ENCODE results near the gene OSR1. TPM values are rescaled to one million over a fixed set of nuclear protein-coding genes. Genes with fewer than 3 reads are reported as not detected.
"Not testable (repeated sequence)": the region's sequence is repeated elsewhere in the genome, so short reads cannot be mapped to it uniquely, and the experiment has no call there.

The OSR1 gene
- total and polyA plus RNA-seq, 4 donors: 0.14 to 0.70 (median 0.17) TPM; not detected in 1

DNA sequence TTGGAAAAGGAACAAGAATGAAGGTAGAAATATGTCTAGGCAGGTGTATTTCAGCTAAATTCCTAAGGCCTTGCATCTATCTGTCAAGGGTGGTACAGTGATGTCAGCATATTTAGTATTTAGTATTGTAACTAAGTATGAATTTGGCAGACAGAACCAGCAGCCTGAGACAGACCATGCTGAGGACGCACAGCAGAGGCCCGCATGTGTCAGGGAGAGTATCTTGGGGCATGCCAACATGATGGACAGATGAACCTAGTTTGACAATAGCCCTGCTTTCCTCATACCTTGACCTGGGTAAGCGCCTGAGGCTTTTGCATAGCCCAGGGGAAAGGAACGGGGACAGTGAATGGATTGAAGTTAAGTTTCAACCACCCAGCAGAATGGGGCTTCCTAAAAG lies 33.8 kb upstream of the OSR1 start:
- no peak for DNase-seq (ENCODE audit: low spot score)
- Histone ChIP-seq H3K27me3 (ENCODE audit: control insufficient read depth in 4 of 4, insufficient read depth in 4 of 4, low read length in 3 of 4) (no peaks in the 10 kb centered on the region), H3K4me3 (ENCODE audit: low read depth in 1 of 3, low read length in 3 of 3) (no peak overlapping the region), H3K36me3 (ENCODE audit: control insufficient read depth in 4 of 4, insufficient read depth in 3 of 4, low read depth in 1 of 4, low read length in 3 of 4) (no peaks in the 10 kb centered on the region), H3K27ac (ENCODE audit: low read depth in 1 of 2, low read length in 2 of 2) (no peak overlapping the region), H3K9me3 (ENCODE audit: control insufficient read depth in 4 of 4, low read length in 3 of 4) (no peaks in the 10 kb centered on the region), H3K9ac (ENCODE audit: low read depth in 1 of 2, low read length in 2 of 2) (no peak overlapping the region), H3K4me1 (ENCODE audit: control insufficient read depth in 4 of 4, insufficient read depth in 4 of 4, low read length in 3 of 4) (no peaks in the 10 kb centered on the region)
- TF ChIP-seq, protein P1, sequence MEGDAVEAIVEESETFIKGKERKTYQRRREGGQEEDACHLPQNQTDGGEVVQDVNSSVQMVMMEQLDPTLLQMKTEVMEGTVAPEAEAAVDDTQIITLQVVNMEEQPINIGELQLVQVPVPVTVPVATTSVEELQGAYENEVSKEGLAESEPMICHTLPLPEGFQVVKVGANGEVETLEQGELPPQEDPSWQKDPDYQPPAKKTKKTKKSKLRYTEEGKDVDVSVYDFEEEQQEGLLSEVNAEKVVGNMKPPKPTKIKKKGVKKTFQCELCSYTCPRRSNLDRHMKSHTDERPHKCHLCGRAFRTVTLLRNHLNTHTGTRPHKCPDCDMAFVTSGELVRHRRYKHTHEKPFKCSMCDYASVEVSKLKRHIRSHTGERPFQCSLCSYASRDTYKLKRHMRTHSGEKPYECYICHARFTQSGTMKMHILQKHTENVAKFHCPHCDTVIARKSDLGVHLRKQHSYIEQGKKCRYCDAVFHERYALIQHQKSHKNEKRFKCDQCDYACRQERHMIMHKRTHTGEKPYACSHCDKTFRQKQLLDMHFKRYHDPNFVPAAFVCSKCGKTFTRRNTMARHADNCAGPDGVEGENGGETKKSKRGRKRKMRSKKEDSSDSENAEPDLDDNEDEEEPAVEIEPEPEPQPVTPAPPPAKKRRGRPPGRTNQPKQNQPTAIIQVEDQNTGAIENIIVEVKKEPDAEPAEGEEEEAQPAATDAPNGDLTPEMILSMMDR (IDR thresholded peaks at IDR 0.05; ENCODE audit: low read depth, low read length, missing input control): no peak
- TF ChIP-seq RXRA (IDR thresholded peaks at IDR 0.05) (no peak), SP1 (IDR thresholded peaks at IDR 0.05) (no peak), JUND (IDR thresholded peaks at IDR 0.05) (no peak), HNF4G (IDR thresholded peaks at IDR 0.05) (no peak)
- WGBS: 97% methylated on average over 4 of the region's 4 CpGs

GRCh38 chr2:19389469-19389868 lies 31.0 kb upstream of the OSR1 start:
- not testable (repeated sequence) for H3K4me1 ChIP-seq (ENCODE audit: control insufficient read depth in 4 of 4, insufficient read depth in 4 of 4, low read length in 3 of 4); H3K27me3 ChIP-seq (ENCODE audit: control insufficient read depth in 4 of 4, insufficient read depth in 4 of 4, low read length in 3 of 4); H3K9me3 ChIP-seq (ENCODE audit: control insufficient read depth in 4 of 4, low read length in 3 of 4); DNase-seq (ENCODE audit: low spot score); H3K9ac ChIP-seq (ENCODE audit: low read depth in 1 of 2, low read length in 2 of 2); H3K4me3 ChIP-seq (ENCODE audit: low read depth in 1 of 3, low read length in 3 of 3); H3K27ac ChIP-seq (ENCODE audit: low read depth in 1 of 2, low read length in 2 of 2); H3K36me3 ChIP-seq (ENCODE audit: control insufficient read depth in 4 of 4, insufficient read depth in 3 of 4, low read depth in 1 of 4, low read length in 3 of 4)
- 83% methylated on average over 7 of the region's 7 CpGs for WGBS

GRCh38 chr2:19380532-19380931 lies 22.1 kb upstream of the OSR1 start:
- peaks cover 0 to 4% (median 0%) of the 10 kb centered on the region in 4 donors for H3K9me3 ChIP-seq (ENCODE audit: control insufficient read depth in 4 of 4, low read length in 3 of 4)
- no peak overlapping the region for H3K9ac ChIP-seq (ENCODE audit: low read depth in 1 of 2, low read length in 2 of 2)
- TF ChIP-seq NR2F2 (IDR thresholded peaks at IDR 0.05): no peak
- TF ChIP-seq HNF4A (conservative IDR thresholded peaks at IDR 0.05): no peak
- TF ChIP-seq, protein P1 (IDR thresholded peaks at IDR 0.05; ENCODE audit: low read depth, low read length, missing input control): no peak
- no peak for TF ChIP-seq TAF1 (conservative IDR thresholded peaks at IDR 0.05)
- TF ChIP-seq FOXA2 (IDR thresholded peaks at IDR 0.05): no peak
- TF ChIP-seq YY1 (IDR thresholded peaks at IDR 0.05): no peak
- no peak for TF ChIP-seq ZBTB33 (IDR thresholded peaks at IDR 0.05)
- no peak for TF ChIP-seq RXRA (IDR thresholded peaks at IDR 0.05)
- TF ChIP-seq SP1 (IDR thresholded peaks at IDR 0.05): no peak
- H3K27me3 ChIP-seq (ENCODE audit: control insufficient read depth in 4 of 4, insufficient read depth in 4 of 4, low read length in 3 of 4): peaks cover 0 to 3% (median 0%) of the 10 kb centered on the region in 4 donors
- H3K27ac ChIP-seq (ENCODE audit: low read depth in 1 of 2, low read length in 2 of 2): no peak overlapping the region
- H3K4me1 ChIP-seq (ENCODE audit: control insufficient read depth in 4 of 4, insufficient read depth in 4 of 4, low read length in 3 of 4): no peaks in the 10 kb centered on the region
- H3K36me3 ChIP-seq (ENCODE audit: control insufficient read depth in 4 of 4, insufficient read depth in 3 of 4, low read depth in 1 of 4, low read length in 3 of 4): no peaks in the 10 kb centered on the region
- no peak for DNase-seq (ENCODE audit: low spot score)
- no peak overlapping the region for H3K4me3 ChIP-seq (ENCODE audit: low read depth in 1 of 3, low read length in 3 of 3)
